ENCODE results near the gene SEPTIN8.

DNA sequence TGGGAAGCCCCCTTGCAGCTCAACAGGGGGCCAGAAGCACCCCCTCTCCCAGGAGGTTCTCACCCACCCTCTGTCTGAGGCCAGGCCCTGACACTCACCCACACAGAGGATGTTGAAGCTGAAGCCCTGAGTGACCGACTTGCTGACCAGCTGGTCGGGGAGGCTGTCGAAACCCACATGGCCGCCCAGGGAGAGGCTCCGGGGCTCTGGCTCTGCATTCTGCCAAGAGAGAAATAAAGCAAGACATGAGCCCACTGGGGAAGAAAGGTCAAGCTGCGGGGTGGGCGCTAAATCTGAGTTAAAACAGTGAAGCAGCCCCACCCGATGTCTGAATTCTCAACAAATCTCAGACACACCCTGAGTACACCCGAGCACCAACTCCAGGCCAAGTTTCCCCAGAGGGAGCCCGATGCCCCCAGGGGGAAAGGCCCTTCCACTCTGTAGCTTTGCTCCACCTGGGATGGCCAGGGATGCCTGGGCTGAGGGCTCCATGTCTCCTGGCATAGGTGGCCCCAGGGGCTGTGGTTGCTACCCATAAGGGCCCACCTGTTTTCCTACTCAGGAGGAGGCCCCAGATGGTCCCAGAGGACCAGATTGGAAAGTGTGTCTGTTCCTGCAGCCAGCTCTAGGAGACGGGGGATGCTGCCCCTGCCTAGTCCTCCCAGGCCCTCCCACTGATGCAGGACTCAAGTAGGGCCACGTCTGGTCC lies 11.6 kb downstream of the SEPTIN8 start:
- TF ChIP-seq EGR1 (IDR thresholded peaks at IDR 0.05; ENCODE audit: borderline replicate concordance, low read depth, low read length) (no peak), GTF2F1 (IDR thresholded peaks at IDR 0.05; ENCODE audit: borderline replicate concordance, low read depth, low read length) (no peak), SRF (IDR thresholded peaks at IDR 0.05; ENCODE audit: low read depth, low read length) (no peak), RAD21 (IDR thresholded peaks at IDR 0.05 in 1 of 2, conservative IDR thresholded peaks at IDR 0.05 in 1 of 2; ENCODE audit: low read depth in 2 of 2, low read length in 2 of 2) (no peak), EZH2 (IDR thresholded peaks at IDR 0.05; ENCODE audit: low read depth, low read length, severe bottlenecking) (no peak), USF2 (IDR thresholded peaks at IDR 0.05; ENCODE audit: low read length) (no peak), YY1 (IDR thresholded peaks at IDR 0.05; ENCODE audit: low read depth, low read length) (no peak), RNF2 (IDR thresholded peaks at IDR 0.05; ENCODE audit: borderline replicate concordance, low read depth, low read length, missing control alignments, poor library complexity, severe bottlenecking) (no peak), BCL11A (IDR thresholded peaks at IDR 0.05; ENCODE audit: low read depth in 2 of 2, low read length in 2 of 2) (no peak), ATF2 (IDR thresholded peaks at IDR 0.05; ENCODE audit: low read length) (no peak), SUZ12 (IDR thresholded peaks at IDR 0.05; ENCODE audit: low read length) (no peak), KDM1A (IDR thresholded peaks at IDR 0.05; ENCODE audit: borderline replicate concordance, low read length) (no peak), CREB1 (IDR thresholded peaks at IDR 0.05) (no peak)
- TF ChIP-seq, protein P1, sequence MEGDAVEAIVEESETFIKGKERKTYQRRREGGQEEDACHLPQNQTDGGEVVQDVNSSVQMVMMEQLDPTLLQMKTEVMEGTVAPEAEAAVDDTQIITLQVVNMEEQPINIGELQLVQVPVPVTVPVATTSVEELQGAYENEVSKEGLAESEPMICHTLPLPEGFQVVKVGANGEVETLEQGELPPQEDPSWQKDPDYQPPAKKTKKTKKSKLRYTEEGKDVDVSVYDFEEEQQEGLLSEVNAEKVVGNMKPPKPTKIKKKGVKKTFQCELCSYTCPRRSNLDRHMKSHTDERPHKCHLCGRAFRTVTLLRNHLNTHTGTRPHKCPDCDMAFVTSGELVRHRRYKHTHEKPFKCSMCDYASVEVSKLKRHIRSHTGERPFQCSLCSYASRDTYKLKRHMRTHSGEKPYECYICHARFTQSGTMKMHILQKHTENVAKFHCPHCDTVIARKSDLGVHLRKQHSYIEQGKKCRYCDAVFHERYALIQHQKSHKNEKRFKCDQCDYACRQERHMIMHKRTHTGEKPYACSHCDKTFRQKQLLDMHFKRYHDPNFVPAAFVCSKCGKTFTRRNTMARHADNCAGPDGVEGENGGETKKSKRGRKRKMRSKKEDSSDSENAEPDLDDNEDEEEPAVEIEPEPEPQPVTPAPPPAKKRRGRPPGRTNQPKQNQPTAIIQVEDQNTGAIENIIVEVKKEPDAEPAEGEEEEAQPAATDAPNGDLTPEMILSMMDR (IDR thresholded peaks at IDR 0.05; ENCODE audit: control extremely low read depth in 1 of 3, insufficient read depth in 1 of 3, low read depth in 1 of 3, low read length in 3 of 3), result no peak

Measured in H1 (cell line).